Fibroblast of skin of scalp (primary cell): ENCODE measurements around the gene GLI3.

Experiments
- DNase-seq: peaks from one replicate; pipeline ENCODE4 v3.0.0-alpha.2; 2013

The GLI3 gene

GRCh38 chr7:42137941-42138340 is 99.1 kb downstream of the GLI3 start:
- DNase-seq: no peak

GRCh38 chr7:42137431-42137830 is 99.6 kb downstream of the GLI3 start:
- DNase-seq: no peak

GRCh38 chr7:42135728-42136127 is 101.3 kb downstream of the GLI3 start:
- DNase-seq: no peak

- no peak for DNase-seq
These were observed 102.6 kb downstream of the GLI3 start for GRCh38 chr7:42134276-42134876.

GRCh38 chr7:42133321-42133720 is 103.7 kb downstream of the GLI3 start:
- no peak for DNase-seq

GRCh38 chr7:42128703-42129102 is 108.3 kb downstream of the GLI3 start:
- DNase-seq: peak; percentile 50

- DNase-seq: no peak
These were observed 109.8 kb downstream of the GLI3 start for GRCh38 chr7:42127232-42127622.

GRCh38 chr7:42126475-42127231 is 110.4 kb downstream of the GLI3 start:
- DNase-seq: no peak

- no peak for DNase-seq
These were observed 111.7 kb downstream of the GLI3 start for GRCh38 chr7:42125321-42125720.

- DNase-seq: no peak
These were observed 113.3 kb downstream of the GLI3 start for GRCh38 chr7:42123716-42124115.

GRCh38 chr7:42120191-42120590 is 116.8 kb downstream of the GLI3 start:
- DNase-seq: no peak

GRCh38 chr7:42117201-42117600 is 119.8 kb downstream of the GLI3 start:
- DNase-seq: no peak

GRCh38 chr7:42115795-42116194 is 121.2 kb downstream of the GLI3 start:
- DNase-seq: no peak

GRCh38 chr7:42110333-42110732 is 126.7 kb downstream of the GLI3 start:
- DNase-seq: no peak

- DNase-seq: no peak
These were observed 128.0 kb downstream of the GLI3 start for GRCh38 chr7:42108803-42109528.

- DNase-seq: peak; percentile 89
These were observed 129.3 kb downstream of the GLI3 start for GRCh38 chr7:42107484-42108240.

GRCh38 chr7:42106562-42106961 is 130.4 kb downstream of the GLI3 start:
- DNase-seq: peak; percentile 34

GRCh38 chr7:42105554-42106358 is 131.3 kb downstream of the GLI3 start:
- DNase-seq: no peak

- DNase-seq: no peak
These were observed 132.3 kb downstream of the GLI3 start for GRCh38 chr7:42104694-42105093.

- no peak for DNase-seq
These were observed 132.8 kb downstream of the GLI3 start for GRCh38 chr7:42104231-42104630.

- no peak for DNase-seq
These were observed 133.6 kb downstream of the GLI3 start for GRCh38 chr7:42103456-42103855.

GRCh38 chr7:42103020-42103419 is 134.0 kb downstream of the GLI3 start:
- no peak for DNase-seq
